ENCODE results near the gene RELN. TPM values are rescaled to one million over a fixed set of nuclear protein-coding genes. Genes with fewer than 3 reads are reported as not detected.

RELN gene
- total RNA-seq, 4 donors from 2014 or later: 2.2 to 8.6 (median 3.5) TPM

DNA sequence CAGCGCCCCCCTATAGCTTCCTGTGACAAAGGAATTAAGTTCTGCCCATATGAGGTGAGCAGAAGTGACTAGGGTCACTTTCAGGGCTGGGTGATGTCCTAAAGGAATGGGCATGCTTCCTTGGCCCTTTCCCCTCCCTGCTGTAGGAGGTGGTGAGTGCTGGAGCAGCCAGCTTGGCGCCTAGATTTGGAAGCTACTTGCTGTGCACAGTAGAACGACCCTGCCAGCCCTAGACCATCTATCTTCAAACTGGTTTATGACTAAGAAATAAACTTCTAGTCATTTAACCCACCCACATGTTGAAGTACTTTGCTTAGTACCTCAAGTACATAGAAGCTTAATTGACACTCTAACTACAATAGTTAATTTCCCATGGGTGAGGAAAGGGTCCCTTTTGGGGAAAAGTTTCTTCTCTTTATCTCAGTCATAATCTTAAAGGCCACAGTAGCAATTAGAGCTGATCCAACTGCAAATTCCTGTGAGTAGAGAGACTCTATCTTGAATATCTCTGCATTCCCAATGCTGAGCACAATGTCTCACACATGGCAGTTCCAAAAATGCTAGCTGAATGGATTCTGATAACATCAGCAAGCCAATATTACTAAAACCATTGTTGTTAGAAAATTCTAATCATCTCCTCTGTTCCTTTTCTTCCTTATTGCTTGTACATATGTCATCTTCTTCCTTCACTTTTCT lies 227.2 kb downstream of the RELN start:
- WGBS, 2 donors (ENCODE audit: low coverage in 1 of 2): 58 to 80% methylated on average over 1 to 3 of the region's 3 CpGs
- no peaks in the 10 kb centered on the region for H3K27me3 ChIP-seq
- no peak for ATAC-seq
- no peaks in the 10 kb centered on the region for H3K36me3 ChIP-seq
- no peak overlapping the region for H3K27ac ChIP-seq
- no peak overlapping the region for H3K4me3 ChIP-seq
- H3K4me1 ChIP-seq: no peaks in the 10 kb centered on the region
- H3K9me3 ChIP-seq: no peaks in the 10 kb centered on the region
- TF ChIP-seq, protein P1, sequence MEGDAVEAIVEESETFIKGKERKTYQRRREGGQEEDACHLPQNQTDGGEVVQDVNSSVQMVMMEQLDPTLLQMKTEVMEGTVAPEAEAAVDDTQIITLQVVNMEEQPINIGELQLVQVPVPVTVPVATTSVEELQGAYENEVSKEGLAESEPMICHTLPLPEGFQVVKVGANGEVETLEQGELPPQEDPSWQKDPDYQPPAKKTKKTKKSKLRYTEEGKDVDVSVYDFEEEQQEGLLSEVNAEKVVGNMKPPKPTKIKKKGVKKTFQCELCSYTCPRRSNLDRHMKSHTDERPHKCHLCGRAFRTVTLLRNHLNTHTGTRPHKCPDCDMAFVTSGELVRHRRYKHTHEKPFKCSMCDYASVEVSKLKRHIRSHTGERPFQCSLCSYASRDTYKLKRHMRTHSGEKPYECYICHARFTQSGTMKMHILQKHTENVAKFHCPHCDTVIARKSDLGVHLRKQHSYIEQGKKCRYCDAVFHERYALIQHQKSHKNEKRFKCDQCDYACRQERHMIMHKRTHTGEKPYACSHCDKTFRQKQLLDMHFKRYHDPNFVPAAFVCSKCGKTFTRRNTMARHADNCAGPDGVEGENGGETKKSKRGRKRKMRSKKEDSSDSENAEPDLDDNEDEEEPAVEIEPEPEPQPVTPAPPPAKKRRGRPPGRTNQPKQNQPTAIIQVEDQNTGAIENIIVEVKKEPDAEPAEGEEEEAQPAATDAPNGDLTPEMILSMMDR (IDR thresholded peaks at IDR 0.05): no peak
- TF ChIP-seq POLR2AphosphoS5 (IDR thresholded peaks at IDR 0.05) (no peak), EP300 (IDR thresholded peaks at IDR 0.05) (no peak), POLR2A (IDR thresholded peaks at IDR 0.05) (no peak)

DNA sequence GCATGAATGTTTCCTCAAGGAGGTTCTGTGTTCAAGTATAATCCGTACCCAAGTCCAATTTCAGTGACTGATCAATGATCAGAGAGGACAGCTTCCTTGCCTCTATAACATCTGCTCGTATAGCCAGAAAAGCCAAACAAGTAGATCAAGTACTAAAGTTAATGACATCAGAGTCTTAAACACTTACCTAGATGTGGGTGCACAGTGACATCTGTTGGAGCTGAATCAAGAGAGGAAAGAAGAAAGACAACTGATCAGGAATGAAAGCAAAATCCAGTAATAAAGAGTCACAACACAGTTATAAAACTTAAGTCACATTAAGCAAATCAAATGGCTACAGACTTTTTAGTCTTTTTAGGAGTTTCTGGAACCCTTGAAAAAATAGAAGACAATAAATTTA lies 236.5 kb downstream of the RELN start:
- Histone ChIP-seq H3K36me3 (no peaks in the 10 kb centered on the region), H3K9me3 (no peaks in the 10 kb centered on the region), H3K4me3 (no peak overlapping the region), H3K4me1 (no peaks in the 10 kb centered on the region), H3K27me3 (no peaks in the 10 kb centered on the region), H3K27ac (no peak overlapping the region)
- WGBS, 2 donors (ENCODE audit: low coverage in 1 of 2): 51% methylated on average over 2 of the region's 2 CpGs; no CpG with 5 or more reads in 1 of the 2 donors
- TF ChIP-seq POLR2AphosphoS5 (IDR thresholded peaks at IDR 0.05): no peak
- TF ChIP-seq POLR2A (IDR thresholded peaks at IDR 0.05): no peak
- TF ChIP-seq, protein P1 (IDR thresholded peaks at IDR 0.05): no peak
- TF ChIP-seq EP300 (IDR thresholded peaks at IDR 0.05): no peak
- ATAC-seq: no peak

DNA sequence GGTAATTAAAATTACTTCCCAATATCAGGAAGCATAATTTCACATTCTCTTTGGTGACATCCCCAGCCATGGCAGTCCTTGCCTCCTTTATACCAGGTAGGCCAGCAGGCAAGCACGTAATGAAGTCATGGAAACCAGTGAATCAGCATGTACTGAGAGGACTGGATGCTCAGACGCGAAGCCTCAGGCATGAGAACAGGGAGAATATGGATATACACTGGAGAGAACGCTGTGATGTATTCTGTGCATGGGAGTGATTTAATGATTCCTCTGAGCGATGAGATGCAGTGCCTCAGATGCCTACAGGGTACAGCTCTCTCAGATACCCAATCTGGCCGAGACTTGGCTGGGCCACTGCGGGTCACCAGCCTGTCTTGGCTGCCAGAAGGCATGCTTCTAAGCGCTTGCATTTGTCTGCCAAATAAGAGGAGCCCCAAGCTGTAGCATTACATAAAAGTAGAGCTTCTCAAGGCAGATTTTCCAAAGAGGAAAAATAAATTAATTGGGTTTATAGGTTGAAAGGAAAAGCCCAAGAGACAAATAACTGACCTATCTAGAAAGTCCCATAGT lies 238.1 kb downstream of the RELN start:
- Histone ChIP-seq H3K4me3 (no peak overlapping the region), H3K4me1 (no peaks in the 10 kb centered on the region), H3K36me3 (no peaks in the 10 kb centered on the region), H3K27ac (no peak overlapping the region), H3K9me3 (no peaks in the 10 kb centered on the region), H3K27me3 (no peaks in the 10 kb centered on the region)
- TF ChIP-seq EP300 (IDR thresholded peaks at IDR 0.05) (no peak), POLR2AphosphoS5 (IDR thresholded peaks at IDR 0.05) (no peak), POLR2A (IDR thresholded peaks at IDR 0.05) (no peak)
- TF ChIP-seq, protein P1 (IDR thresholded peaks at IDR 0.05): no peak
- ATAC-seq: no peak
- 76 to 100% methylated on average over 3 to 5 of the region's 8 CpGs for WGBS, 2 donors (ENCODE audit: low coverage in 1 of 2)

DNA sequence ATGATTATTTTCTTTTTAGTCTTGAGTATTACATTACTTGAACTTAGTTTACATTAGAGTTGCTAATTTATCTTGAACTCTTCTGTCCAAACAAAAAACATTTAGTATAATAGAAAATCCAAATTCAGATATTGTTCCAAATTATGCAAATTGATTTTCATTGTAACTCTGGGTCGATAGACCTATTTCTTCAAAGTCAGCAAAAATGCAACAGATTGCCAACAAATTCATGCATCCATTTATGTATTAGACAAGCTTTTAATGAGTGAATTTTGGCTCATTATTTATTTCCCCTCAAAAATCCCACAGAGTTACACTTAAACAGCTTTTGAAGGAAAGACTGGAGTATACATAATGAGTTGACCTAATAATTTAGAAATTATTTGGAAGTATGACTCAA lies 240.8 kb downstream of the RELN start:
- no peak overlapping the region for H3K27ac ChIP-seq
- H3K36me3 ChIP-seq: no peaks in the 10 kb centered on the region
- H3K27me3 ChIP-seq: no peaks in the 10 kb centered on the region
- ATAC-seq: no peak
- TF ChIP-seq POLR2AphosphoS5 (IDR thresholded peaks at IDR 0.05) (no peak), EP300 (IDR thresholded peaks at IDR 0.05) (no peak)
- TF ChIP-seq, protein P1 (IDR thresholded peaks at IDR 0.05): no peak
- H3K4me1 ChIP-seq: no peaks in the 10 kb centered on the region
- H3K4me3 ChIP-seq: no peak overlapping the region
- H3K9me3 ChIP-seq: no peaks in the 10 kb centered on the region
- WGBS, 2 donors (ENCODE audit: low coverage in 1 of 2): 56 to 61% methylated on average over 1 of the region's 1 CpG

DNA sequence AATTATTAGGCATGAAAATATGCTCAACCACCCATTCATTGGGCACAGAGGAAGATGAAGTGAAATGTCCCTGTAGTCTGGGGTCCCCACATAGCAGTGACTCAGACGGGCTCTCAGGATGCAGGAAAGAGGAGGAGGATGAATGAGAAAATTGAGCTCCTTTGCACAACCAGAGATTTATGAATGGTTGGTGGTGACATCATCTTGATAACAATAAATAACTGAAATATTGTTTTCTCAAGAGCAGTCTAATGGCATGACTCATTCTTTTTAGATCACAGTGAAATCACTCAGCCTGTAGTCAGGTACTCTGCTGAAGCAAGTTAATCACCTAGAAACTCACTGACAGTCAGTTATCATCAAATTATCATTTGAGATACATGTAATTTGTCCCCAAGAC lies 254.1 kb downstream of the RELN start:
- Histone ChIP-seq H3K36me3 (no peaks in the 10 kb centered on the region), H3K27me3 (no peaks in the 10 kb centered on the region), H3K9me3 (no peaks in the 10 kb centered on the region), H3K4me1 (no peaks in the 10 kb centered on the region), H3K4me3 (no peak overlapping the region), H3K27ac (no peak overlapping the region)
- WGBS, 2 donors (ENCODE audit: low coverage in 1 of 2): 45 to 100% methylated on average over 1 of the region's 1 CpG
- TF ChIP-seq, protein P1 (IDR thresholded peaks at IDR 0.05): no peak
- TF ChIP-seq POLR2A (IDR thresholded peaks at IDR 0.05) (no peak), POLR2AphosphoS5 (IDR thresholded peaks at IDR 0.05) (no peak), EP300 (IDR thresholded peaks at IDR 0.05) (no peak)
- ATAC-seq: no peak

Measured in gastroesophageal sphincter (tissue), 4 donors.